Measurements from ENCODE around the gene ANKRD12.

The ANKRD12 gene

DNA sequence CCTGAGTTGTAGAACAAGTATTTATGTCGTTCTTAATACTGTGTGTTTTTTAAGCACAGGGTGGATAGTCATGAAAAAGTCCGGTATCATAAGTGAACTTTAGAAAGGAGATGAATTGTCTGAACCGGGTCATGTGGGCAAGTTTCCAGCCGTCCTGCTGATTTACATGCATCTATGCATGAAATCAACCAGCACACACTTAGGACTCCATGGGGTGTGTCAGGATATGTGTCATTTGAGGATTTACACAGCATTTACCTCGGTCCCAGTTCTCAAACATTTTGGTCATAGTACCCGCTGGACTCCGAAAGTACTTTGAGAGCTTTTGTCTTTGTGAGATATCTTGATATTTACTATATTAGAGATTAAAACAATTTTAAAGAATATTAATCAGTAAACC, 150.5 kb downstream of the ANKRD12 start:
- ATAC-seq (replicated peaks) (no peak), DNase-seq (no peak)
- Mint-ChIP-seq H3K4me3 (no peak overlapping the region), H3K27ac (peak overlapping the region in 1 of 2 donors; percentile 3), H3K36me3 (ENCODE audit: insufficient read depth) (peaks cover 12% of the 10 kb centered on the region), H3K9me3 (peaks cover 0 to 2% of the 10 kb centered on the region in 2 donors), H3K27me3 (no peaks in the 10 kb centered on the region), H3K4me1 (ENCODE audit: low read depth in 2 of 2) (no peaks in the 10 kb centered on the region)

DNA sequence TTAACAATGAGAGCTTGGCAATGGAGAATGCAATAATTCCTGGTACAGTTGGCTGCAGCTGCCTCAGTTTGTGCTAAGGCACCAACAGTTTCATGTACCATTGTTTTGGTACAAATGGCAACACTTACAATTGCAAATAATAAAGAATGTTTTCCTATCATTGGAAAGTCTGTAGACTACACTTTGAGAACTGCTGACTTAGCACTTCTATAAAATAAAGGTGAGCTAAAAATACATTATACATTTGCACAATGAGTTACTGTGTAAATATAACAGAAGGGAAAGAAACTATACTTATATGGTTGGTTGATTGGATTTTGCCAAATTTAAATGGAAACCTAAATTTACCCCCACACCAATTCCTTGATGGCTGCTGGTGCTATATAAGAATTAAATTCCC, 153.1 kb downstream of the ANKRD12 start:
- H3K27ac Mint-ChIP-seq: peak overlapping the region in 1 of 2 donors; percentile 41
- H3K9me3 Mint-ChIP-seq: peaks cover 2 to 7% of the 10 kb centered on the region in 2 donors
- ATAC-seq (replicated peaks) (no peak), DNase-seq (no peak)
- no peaks in the 10 kb centered on the region for H3K4me1 Mint-ChIP-seq (ENCODE audit: low read depth in 2 of 2)
- no peaks in the 10 kb centered on the region for H3K27me3 Mint-ChIP-seq
- no peak overlapping the region for H3K4me3 Mint-ChIP-seq
- H3K36me3 Mint-ChIP-seq (ENCODE audit: insufficient read depth): peaks cover 6% of the 10 kb centered on the region

DNA sequence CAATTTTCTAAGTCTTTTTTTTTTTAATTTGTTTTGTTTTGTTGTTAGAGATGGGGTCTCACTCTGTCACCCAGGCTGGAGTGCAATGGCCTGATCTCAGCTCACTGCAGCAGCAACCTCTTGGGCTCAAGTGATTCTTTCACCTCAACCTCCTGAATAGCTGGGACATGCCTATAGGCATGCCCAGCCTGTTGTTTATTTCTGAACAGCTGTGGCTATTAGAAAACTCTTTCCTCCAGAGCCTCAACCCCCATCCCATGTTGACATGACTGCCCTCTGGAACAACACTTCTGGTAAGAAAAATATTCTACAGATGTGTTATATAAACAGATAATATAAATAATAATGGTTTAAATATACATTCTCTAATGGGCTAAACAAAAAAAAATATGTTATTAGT, 153.6 kb downstream of the ANKRD12 start:
- H3K27ac Mint-ChIP-seq: peak overlapping the region in 1 of 2 donors; percentile 41
- ATAC-seq (replicated peaks): no peak

DNA sequence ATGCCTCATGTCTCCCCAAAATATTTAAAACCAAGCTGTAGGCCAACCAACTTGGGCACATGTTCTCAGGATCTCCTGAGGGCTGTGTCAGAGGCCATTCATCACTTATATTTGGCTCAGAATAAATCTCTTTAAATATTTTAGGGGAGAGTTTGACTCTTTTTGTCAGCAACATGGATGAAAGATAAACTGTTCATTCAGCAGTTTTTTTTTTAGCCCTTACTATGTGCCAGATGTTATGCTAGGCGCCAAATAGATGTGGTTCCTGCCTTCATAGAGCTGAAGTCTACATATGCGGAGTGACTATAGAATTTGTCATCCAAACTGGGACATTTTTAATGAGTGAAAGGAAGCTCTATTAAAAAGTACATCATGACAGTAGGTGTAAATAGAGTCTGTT, 155.5 kb downstream of the ANKRD12 start:
- Mint-ChIP-seq H3K36me3 (ENCODE audit: insufficient read depth) (no peaks in the 10 kb centered on the region), H3K27me3 (no peaks in the 10 kb centered on the region), H3K9me3 (peaks cover 2 to 7% of the 10 kb centered on the region in 2 donors), H3K4me3 (no peak overlapping the region), H3K27ac (no peak overlapping the region), H3K4me1 (ENCODE audit: low read depth in 2 of 2) (no peaks in the 10 kb centered on the region)
- DNase-seq (no peak), ATAC-seq (replicated peaks) (no peak)

More for the DNA sequence above, 153.6 kb downstream of the ANKRD12 start:
- Mint-ChIP-seq H3K27me3 (no peaks in the 10 kb centered on the region), H3K36me3 (ENCODE audit: insufficient read depth) (peaks cover 3% of the 10 kb centered on the region), H3K4me3 (no peak overlapping the region), H3K9me3 (peaks cover 2 to 7% of the 10 kb centered on the region in 2 donors), H3K4me1 (ENCODE audit: low read depth in 2 of 2) (no peaks in the 10 kb centered on the region)
- no peak for DNase-seq

DNA sequence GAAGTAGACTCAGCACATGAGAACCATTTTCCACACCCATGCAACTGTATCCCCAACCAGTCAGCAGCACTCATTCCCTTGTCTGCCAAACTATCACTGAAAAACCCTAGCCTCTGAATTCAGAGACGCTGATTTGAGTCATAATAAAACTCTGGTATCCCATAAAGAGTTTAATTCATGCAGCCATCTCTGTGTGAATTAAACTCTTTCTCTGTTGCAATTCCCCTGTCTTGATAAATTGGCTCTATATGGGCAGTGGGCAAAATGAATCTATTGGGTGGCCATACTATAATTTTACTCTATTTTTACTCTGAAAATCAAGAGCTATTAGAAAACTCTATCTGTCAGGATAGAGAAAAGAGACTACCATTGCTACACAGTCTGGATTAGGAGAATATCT, 157.4 kb downstream of the ANKRD12 start:
- Mint-ChIP-seq H3K27ac (no peak overlapping the region), H3K9me3 (peaks cover 2 to 7% of the 10 kb centered on the region in 2 donors), H3K27me3 (no peaks in the 10 kb centered on the region), H3K4me3 (no peak overlapping the region), H3K4me1 (ENCODE audit: low read depth in 2 of 2) (no peaks in the 10 kb centered on the region), H3K36me3 (ENCODE audit: insufficient read depth) (no peaks in the 10 kb centered on the region)
- DNase-seq (no peak), ATAC-seq (replicated peaks) (no peak)

DNA sequence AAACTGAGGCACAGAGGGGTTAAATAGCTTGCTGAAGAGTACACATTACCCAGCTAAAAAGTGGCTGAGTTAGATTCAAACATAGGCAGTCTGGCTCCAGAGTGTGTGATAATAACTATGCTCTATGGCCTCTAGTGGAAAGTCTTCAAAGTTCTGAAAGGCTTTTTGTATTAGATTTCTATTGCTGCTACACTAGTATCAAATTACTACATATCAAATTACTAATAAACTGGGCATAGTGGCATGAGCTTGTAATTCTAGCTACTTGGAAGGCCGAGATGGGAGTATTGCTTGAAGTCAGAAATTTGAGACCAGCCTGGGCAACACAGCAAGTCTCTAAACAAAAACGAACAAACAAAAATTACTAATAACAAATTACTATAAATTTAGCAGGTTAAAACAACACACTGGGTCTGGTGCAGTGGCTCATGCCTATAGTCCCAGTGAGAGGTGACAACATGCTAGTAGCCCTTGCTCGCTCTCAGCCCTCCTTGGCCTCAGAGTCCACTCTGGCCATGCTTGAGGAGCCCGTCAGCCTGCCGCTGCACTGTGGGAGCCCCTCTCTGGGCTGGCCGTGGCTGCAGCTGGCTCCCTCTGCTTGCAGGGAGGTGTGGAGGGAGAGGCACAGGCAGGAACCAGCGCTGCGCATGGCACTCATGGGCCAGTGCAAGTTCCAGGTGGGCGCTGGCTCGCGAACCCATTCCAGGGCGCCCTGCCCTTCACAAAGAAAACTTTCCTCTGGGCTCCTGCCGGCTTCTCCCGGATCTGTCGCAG, 159.8 kb downstream of the ANKRD12 start:
- Mint-ChIP-seq H3K27me3 (no peaks in the 10 kb centered on the region), H3K9me3 (peaks cover 2 to 7% of the 10 kb centered on the region in 2 donors), H3K36me3 (ENCODE audit: insufficient read depth) (no peaks in the 10 kb centered on the region), H3K4me3 (no peak overlapping the region), H3K27ac (no peak overlapping the region), H3K4me1 (ENCODE audit: low read depth in 2 of 2) (no peaks in the 10 kb centered on the region)
- no peak for ATAC-seq (replicated peaks)
- no peak for DNase-seq

DNA sequence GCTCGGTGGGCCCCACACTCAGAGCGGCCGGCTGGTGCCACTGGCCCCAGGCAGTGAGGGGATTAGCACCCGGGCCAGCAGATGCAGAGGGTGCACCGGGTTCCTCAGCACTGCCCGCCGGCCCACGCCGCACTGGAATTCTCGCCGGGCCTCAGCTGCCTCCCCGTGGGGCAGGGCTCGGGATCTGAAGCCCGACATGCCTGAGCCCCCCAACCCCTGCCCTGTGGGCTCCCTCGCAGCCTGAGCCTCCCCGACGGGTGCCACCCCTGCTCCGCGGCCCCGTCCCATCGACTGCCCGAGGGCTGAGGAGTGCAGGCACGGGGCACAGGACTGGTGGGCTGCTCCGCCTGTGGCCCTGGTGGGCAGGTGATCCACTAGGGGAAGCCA, 160.4 kb downstream of the ANKRD12 start:
- Mint-ChIP-seq H3K27me3 (peaks cover 0 to 2% of the 10 kb centered on the region in 2 donors), H3K27ac (no peak overlapping the region), H3K36me3 (ENCODE audit: insufficient read depth) (no peaks in the 10 kb centered on the region), H3K4me3 (no peak overlapping the region), H3K4me1 (ENCODE audit: low read depth in 2 of 2) (no peaks in the 10 kb centered on the region), H3K9me3 (peaks cover 0 to 10% of the 10 kb centered on the region in 2 donors)
- ATAC-seq (replicated peaks) (no peak), DNase-seq (no peak)

DNA sequence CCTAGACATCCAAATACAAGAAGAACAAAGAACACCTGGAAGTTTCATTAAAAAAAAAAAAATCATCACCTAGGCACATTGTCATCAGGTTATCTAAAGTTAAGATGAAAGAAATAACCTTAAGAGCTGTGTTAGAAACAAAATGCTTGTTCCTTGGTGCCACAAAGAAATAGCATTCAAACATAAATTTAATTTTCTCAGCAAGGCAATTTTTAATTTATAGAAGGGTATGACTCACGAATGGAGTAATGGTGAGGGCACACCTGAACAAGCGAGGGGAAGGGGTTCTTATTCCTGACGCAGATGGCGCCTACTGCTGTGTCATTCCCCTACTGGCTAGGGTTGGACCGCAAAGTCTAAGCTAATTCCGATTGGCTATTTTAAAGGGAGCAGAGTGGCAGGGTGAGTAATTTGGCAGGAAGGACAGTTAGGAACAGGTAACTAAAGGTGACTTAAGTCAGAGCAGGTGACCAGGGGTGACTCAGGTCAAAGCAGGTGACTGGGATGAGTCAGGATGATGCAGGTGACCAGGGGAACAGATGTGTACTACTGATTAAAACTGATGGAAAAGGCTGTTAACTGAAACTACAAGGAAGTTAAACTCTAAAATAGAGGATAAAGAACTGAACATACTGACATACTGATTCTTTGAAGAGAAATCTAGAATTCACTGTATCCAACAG, 167.9 kb downstream of the ANKRD12 start:
- DNase-seq (no peak), ATAC-seq (replicated peaks) (no peak)
- Mint-ChIP-seq H3K9me3 (peaks cover 16 to 36% of the 10 kb centered on the region in 2 donors), H3K27me3 (peaks cover 43 to 45% of the 10 kb centered on the region in 2 donors), H3K27ac (no peak overlapping the region), H3K4me1 (ENCODE audit: low read depth in 2 of 2) (no peaks in the 10 kb centered on the region), H3K4me3 (no peak overlapping the region), H3K36me3 (ENCODE audit: insufficient read depth) (no peaks in the 10 kb centered on the region)

DNA sequence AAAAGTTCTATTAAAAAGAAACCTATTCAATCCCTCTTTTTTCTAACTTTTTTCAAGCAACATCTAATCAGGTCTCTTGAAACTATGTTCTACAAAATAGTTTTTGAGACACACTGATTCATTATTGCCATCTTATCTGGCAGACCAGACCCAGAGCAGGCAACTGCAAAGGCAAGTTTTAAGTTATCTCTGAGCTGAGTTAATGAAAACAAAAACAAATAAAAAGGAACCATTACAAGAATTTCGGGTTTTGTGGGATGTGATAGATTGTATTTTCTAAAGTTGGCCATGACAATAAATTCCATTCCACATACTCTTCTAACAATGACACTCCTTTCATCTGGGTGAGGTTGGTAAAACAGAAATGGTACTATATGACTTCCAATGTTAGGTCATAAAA, 182.8 kb downstream of the ANKRD12 start:
- H3K36me3 Mint-ChIP-seq (ENCODE audit: insufficient read depth): no peaks in the 10 kb centered on the region
- H3K27me3 Mint-ChIP-seq: peaks cover 18 to 38% of the 10 kb centered on the region in 2 donors
- no peak overlapping the region for H3K27ac Mint-ChIP-seq
- ATAC-seq (replicated peaks): no peak
- no peak for DNase-seq
- H3K9me3 Mint-ChIP-seq: peaks cover 0 to 3% of the 10 kb centered on the region in 2 donors
- no peak overlapping the region for H3K4me3 Mint-ChIP-seq
- no peaks in the 10 kb centered on the region for H3K4me1 Mint-ChIP-seq (ENCODE audit: low read depth in 2 of 2)

DNA sequence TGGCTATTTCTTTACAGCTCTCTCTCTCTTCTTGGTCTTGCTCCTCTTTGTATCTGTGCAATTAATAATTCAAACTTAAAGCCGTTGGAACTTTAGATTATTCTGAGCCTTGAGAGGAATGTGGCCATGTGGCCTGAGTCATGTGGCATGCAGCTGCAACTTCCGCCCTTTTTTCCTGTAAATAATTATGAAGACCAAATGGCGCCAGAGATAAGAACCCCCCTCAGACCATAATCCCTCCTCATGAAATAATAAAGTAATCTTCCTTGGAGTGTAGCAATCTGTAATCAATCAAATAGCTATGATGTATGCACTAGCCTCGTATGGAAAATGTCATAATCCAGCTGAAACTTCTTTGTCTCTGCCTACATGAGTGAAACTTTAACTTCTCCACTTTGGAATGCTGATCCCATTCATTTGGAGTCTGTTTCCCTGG, 184.5 kb downstream of the ANKRD12 start:
- Mint-ChIP-seq H3K36me3 (ENCODE audit: insufficient read depth) (no peaks in the 10 kb centered on the region), H3K27ac (no peak overlapping the region), H3K9me3 (peaks cover 0 to 3% of the 10 kb centered on the region in 2 donors), H3K27me3 (peaks cover 18 to 38% of the 10 kb centered on the region in 2 donors), H3K4me3 (no peak overlapping the region), H3K4me1 (ENCODE audit: low read depth in 2 of 2) (no peaks in the 10 kb centered on the region)
- no peak for ATAC-seq (replicated peaks)
- no peak for DNase-seq

DNA sequence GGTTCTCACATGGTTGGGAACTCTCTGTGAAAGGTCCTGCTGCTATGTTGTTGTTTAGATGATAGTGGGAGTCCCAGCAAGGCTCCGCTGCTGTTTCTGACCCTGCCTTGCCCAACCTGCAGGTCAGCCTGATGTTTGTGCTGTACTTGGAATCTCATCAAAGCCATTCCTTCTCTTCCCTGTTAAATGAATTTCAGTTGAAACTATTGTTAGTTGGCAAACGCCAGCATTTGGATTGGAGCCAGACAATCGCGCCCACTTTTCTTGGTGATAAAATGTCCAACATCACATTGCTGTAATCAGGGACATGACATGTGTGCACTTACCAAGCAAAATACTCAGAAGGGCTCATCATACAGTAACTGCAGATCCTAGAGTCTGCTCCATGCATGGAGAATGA, 185.2 kb downstream of the ANKRD12 start:
- ATAC-seq (replicated peaks) (no peak), DNase-seq (no peak)
- peaks cover 0 to 3% of the 10 kb centered on the region in 2 donors for H3K9me3 Mint-ChIP-seq
- H3K27ac Mint-ChIP-seq: no peak overlapping the region
- H3K36me3 Mint-ChIP-seq (ENCODE audit: insufficient read depth): no peaks in the 10 kb centered on the region
- H3K27me3 Mint-ChIP-seq: peaks cover 22 to 38% of the 10 kb centered on the region in 2 donors
- H3K4me1 Mint-ChIP-seq (ENCODE audit: low read depth in 2 of 2): no peaks in the 10 kb centered on the region
- no peak overlapping the region for H3K4me3 Mint-ChIP-seq

DNA sequence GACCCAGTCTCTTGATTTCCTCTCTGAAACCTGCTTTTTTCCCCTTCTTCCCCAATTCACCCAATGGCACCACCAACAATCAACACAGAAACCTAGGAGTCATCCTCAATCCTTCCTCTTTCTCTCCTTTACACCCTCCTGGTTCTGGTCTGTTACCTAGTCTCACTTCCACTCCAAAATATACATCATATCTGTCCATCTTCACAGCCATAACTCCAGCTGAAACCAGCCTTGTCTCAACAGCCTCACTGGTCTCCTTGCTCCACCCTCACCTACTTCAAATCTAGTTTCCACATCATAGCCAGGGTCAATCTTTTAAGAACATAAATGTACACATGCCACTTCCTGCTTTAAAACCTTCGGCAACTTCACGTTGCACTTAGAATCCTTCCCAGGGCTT, 186.2 kb downstream of the ANKRD12 start:
- no peaks in the 10 kb centered on the region for H3K36me3 Mint-ChIP-seq (ENCODE audit: insufficient read depth)
- H3K27ac Mint-ChIP-seq: no peak overlapping the region
- H3K4me1 Mint-ChIP-seq (ENCODE audit: low read depth in 2 of 2): no peaks in the 10 kb centered on the region
- no peak overlapping the region for H3K4me3 Mint-ChIP-seq
- H3K9me3 Mint-ChIP-seq: peaks cover 0 to 3% of the 10 kb centered on the region in 2 donors
- ATAC-seq (replicated peaks) (no peak), DNase-seq (no peak)
- H3K27me3 Mint-ChIP-seq: peaks cover 23 to 38% of the 10 kb centered on the region in 2 donors

DNA sequence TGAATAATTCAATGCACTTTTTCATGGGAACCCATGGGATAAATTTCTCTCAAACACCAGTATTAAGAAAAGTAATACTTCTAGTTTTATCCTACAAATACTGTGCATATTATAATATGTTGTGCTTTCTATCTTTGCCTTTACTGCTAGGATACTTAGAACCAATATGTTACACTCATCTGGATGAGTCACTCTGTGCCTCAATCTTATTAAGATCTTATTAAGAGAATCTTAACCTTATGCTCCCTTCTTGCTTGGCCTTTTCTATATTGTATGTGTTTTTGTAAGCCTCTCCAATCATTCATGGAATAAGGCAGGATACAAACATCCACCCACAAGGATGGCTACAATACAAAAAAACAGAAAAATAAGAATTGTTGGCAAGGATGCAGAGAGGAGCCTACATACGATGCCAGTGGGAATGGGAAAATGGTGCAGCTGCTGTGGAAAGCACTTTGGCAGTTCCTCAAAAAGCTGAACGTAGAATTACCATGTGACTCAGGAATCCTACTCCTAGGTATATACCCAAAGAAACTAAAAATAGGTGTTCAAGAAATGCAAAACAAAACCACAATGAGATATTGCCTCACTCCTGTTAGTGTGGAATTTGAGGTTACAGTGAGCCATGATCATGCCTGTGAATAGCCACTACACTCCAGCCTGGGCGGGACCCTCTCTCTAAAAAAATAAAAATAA, 187.3 kb downstream of the ANKRD12 start:
- peaks cover 0 to 3% of the 10 kb centered on the region in 2 donors for H3K9me3 Mint-ChIP-seq
- no peak overlapping the region for H3K27ac Mint-ChIP-seq
- no peak overlapping the region for H3K4me3 Mint-ChIP-seq
- H3K36me3 Mint-ChIP-seq (ENCODE audit: insufficient read depth): no peaks in the 10 kb centered on the region
- ATAC-seq (replicated peaks) (no peak), DNase-seq (no peak)
- H3K27me3 Mint-ChIP-seq: peaks cover 23 to 38% of the 10 kb centered on the region in 2 donors
- no peaks in the 10 kb centered on the region for H3K4me1 Mint-ChIP-seq (ENCODE audit: low read depth in 2 of 2)

Data from effector memory CD8-positive, alpha-beta T cell (primary cell).